ENCODE measurements around the gene AGO3.

DNA sequence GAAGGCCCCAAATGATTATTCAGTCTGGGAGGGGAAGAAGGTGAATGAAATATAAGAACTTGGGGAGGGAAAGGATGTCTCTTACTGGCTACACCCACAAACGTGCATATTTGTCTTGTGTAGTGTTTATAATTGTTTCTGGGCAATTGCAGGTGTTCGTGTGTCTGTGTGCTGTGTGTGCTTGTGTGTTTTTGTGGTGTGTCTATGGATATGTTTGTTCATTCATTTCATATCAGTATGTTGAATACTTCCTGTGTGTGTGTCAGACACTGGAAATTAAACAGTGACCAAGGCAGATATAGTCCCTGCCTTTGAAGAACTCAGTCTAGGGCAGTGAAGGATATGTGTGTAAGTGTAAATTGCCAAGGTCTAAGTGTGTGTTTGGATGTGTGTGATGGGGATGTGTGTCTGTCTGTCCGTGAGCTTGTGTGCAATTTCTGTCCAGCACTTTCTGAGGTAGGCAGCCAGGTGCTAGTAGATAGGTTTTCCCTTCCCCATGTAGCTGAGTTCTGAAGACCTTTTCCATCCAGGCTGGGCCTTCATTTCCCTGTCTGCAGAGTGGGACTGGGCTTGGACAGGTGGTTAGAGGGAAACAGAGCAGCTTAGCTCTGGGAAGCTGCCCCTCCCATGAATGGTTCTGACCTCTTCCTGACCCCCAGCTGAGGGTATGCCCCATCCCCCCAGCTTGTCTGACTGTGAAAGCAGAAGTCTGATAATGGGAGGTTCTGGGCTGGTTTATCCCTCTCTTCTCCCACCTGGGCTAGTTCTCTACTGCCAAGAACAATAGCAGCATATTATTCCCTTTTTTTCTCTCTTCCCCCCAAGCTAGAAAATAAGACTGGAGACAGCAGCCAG is 44.1 kb upstream of the AGO3 start:
- TF ChIP-seq EZH2phosphoT487 (IDR thresholded peaks at IDR 0.05; ENCODE audit: borderline replicate concordance, low read depth, low read length) (no peak), CTCF (conservative IDR thresholded peaks at IDR 0.05; ENCODE audit: low read length) (no peak)
